Germinal center (tissue), 1 donor: Measurements from ENCODE around the gene TDRD7.
A peak's percentile ranks its signal among the peaks of the same experiment; 100 is the strongest.
"Not testable (repeated sequence)": the region's sequence is repeated elsewhere in the genome, so short reads cannot be mapped to it uniquely, and the experiment has no call there.

Experiments
- DNase-seq: peaks from one replicate; pipeline ENCODE4 v3.0.0; 2012; ENCODE audit warnings: mixed read lengths, low spot score

The TDRD7 gene

GRCh38 chr9:97475059-97475458 is 63.2 kb downstream of the TDRD7 start:
- no peak for DNase-seq

GRCh38 chr9:97478301-97478981 is 66.5 kb downstream of the TDRD7 start:
- no peak for DNase-seq

DNA sequence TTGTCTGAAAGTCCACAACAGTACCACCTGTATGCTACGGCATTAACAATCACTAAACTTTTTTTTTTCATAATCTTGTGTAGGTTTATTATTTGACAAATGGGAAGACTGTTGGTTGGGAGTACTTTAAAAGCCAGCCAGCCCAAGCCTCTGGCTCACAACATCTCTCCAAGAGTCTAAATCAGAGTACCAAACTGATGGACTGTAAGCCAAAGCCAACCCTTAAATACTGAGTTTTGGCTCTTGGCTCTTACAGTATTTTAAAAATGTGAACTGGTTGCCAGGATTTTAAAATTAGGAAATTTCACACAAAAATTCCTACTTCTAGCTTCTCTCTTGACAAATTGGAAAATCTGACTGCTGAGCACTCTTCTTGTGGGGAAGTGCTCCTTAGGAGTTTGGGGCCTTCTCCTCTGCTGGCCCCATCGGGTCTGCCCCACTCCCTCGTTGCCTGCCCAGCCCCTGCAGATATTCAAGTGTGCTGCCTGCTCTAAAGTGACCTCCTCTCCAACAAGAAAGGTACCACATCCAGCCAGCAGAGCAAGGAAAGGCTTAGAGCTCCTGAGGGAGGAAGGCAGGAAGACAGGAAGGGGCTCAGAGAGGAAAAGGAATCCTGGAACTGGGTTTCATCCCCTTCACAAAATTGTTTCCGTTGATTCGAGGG is 67.7 kb downstream of the TDRD7 start:
- DNase-seq = no peak

DNA sequence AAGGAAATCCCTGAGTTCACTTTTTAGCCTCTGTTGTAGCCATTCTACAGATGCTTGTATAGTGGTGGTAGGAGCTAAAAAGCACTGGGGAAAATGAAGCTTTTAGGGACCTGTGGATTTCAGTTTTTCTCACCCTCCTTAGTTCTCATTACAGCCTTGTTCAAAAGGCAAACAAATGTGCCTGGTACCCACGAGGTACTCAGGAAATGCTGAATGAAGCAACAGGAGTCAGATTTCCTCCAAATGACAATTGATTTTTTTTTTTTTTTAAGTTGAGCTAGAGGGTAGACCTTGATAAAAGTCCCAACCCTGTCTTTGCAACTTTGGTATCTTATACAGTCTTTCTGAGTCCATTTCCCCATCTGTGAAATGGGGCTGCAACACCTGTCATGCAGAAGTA is 68.3 kb downstream of the TDRD7 start:
- DNase-seq = no peak

DNA sequence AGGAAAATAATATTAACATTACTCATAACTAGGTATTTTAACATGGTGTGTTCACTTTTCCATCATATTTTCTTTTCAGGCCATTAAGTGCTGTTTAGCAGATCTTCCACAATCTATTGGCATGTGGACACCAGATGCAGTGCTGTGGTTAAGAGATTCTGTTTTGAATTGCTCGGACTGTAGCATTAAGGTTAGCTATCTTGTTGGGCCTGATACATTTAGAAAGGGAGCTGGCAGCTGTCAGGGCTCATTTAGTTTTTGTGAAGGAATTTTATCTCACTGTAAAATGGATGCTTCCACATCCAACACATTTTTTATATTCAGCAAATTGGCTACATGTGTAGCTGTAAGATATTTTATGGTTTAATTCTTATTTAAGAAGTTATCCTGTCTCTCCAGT is 68.9 kb downstream of the TDRD7 start:
- DNase-seq = no peak

- no peak for DNase-seq
Measured at GRCh38 chr9:97484134-97484533, 72.2 kb downstream of the TDRD7 start.

GRCh38 chr9:97487107-97487506 is 75.2 kb downstream of the TDRD7 start:
- DNase-seq = no peak

DNA sequence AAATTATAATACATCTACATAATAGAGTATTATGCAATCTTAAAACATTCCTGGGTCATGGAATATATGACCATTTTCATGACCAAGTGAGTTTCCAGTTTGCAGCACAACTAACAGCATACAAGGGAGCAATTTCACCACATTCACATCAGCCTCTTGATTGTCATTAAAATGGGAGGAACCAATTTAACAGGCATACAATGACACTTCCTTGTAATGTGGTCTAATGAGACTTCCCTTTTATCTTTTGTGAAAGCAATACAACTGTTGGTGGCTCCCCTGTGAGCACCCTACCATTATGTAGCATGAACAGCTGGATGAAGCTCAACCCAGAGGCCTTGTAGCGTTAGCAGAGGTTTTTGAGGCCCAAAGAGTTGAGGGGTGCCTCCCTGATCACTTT is 76.0 kb downstream of the TDRD7 start:
- no peak for DNase-seq

GRCh38 chr9:97491216-97491999 is 79.5 kb downstream of the TDRD7 start:
- no peak for DNase-seq

GRCh38 chr9:97497558-97498375 is 85.9 kb downstream of the TDRD7 start:
- DNase-seq = not testable (repeated sequence)

DNA sequence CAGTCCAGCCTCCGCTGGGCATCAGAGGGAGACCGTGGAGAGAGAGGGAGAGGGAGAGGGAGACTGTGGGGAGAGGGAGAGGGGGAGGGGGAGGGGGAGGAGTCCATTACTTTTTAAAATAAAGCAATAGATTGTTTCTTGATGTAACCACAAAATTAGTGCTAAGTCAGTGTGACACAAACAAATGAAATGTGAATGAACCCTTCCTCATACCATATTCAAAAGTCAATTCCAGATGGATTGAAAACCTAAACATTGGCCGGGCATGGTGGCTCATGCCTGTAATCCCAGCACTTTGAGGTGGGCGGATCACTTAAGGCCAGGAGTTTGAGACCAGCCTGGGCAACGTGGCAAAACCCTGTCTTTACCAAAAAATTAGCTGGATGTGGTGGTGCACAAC is 87.0 kb downstream of the TDRD7 start:
- DNase-seq = not testable (repeated sequence)

DNA sequence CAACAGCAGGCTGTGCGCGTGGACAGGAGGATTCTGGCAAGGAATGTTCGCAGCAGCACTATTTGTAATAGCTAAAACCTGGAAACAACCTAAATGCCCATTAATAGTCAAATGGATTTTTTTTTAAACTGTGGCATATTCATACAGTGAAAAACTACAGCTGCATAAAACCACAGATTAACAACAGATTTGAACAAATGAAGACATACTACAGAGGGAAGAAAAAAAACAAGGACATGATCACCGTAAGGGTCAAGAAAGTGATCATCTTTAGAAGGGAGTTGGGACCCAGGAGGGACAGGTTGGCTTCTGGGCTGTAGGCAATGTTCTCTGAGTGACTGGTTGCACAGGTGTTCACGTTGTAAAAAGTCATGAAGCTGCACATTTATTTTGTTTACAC is 88.4 kb downstream of the TDRD7 start:
- no peak for DNase-seq

DNA sequence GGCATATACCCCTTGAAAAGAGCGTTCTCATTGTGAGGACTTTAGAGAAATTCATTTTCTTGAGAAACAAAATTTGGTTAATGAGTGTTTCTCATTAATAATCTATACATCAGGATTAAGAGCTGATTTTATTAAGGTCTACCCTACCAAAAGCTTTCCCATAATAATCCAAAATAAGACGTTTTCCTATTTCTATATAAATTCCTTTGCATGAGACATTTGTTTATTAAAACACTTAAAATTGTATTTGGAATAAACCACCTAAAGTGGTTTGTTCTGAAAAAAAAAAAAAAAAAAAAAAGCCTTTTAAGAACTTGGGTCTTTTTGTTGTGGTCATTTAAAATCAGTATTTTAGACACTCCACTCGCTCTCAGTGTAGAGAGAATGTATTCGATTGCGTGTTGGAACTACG is 88.9 kb downstream of the TDRD7 start:
- DNase-seq = no peak

DNA sequence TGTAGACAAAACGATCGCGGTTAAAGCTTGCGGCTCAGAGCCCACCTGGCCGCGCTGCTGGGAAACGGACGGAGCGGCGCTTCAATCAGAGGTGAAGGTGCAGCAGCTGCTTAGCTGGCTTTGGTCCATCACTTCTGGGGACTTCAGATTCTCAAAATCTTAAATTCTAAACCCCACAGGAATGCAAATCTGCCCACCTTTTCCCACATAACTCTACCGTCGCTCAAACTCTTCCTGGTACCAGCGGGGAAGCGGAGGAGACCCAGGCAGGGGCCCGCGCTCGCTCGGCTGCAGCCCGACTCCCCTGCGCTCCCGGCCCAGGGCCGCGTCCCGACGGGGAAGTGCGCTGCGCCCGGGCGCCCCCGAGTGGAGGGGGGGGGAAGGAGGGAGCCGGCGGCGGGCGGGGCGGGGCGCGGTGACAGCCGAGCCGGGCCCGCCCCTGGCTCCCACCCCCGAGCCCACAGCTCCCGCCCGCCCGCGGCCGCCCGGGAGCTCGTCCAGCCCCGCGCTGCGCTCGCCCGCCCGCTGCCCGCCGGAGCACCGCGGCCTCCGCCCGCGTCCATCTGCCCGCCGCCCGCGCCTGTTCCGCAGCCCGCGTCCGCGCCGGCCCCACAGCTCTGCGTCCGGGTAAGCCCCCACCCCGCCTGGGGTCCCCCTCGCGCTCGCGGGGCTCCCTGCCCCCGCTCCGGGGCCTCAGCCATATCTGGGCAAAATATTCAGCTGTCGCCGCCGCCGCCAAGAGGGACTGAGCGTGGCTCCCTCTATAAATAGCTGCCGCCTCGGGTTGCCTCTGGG is 89.5 kb downstream of the TDRD7 start, which contains the start of gene TMOD1:
TSS of gene TMOD1 (plus strand) at position 490 of the 795 bp plus-strand sequence. CDS start 22,523 bp downstream, outside the sequence.
- peak; percentile 92 for DNase-seq

DNA sequence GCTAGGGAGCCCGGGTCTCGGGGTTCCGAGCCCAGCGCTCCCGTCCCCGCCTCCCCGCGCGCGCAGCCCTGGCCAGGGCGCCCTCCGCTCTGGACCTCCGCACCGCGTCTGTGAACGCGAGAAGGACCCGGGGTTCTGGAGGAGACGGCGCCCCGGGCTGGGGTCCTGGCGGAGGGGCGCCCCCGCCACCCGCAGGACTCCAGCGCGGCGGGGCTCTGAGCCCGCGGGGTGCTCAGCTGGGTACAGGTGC is 90.0 kb downstream of the TDRD7 start:
- DNase-seq = no peak

DNA sequence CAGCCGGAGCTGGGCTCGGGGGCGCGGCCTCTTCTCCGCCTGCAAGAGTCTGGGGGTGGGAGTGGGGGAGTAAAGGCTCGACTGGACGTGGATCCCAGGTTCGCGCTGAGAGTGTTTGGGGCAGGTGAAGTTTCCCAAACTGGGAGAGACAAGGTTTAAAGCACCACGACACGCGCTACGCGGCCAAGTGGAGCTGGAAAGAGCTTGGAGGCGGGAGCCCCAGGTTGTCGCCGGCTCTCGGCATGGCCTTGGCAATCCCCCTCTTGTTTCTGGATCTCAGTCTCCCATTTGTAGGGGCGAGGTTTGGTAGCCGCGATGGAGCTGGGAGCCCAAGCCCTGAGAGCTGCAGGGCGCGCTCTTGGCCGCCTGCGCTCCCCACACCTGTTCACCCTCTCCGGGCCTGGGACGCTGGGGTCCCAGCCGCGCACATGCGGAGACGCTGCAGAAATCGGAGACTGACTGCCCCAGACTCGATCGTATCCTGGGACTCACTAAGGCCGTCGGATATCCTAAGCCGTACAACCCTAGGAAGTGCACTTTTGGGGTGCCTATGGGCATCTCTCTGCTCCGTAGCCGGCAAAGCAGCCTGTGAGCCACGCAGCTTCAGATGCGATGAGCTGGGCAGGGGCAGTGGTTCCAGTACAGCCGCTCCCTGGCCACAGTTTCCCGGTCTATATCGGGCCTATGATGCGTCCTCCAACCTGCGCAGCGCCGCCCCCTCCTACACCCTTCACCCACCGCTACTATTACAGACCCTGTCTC is 90.5 kb downstream of the TDRD7 start:
- peak; percentile 26 for DNase-seq

GRCh38 chr9:97502984-97503861 is 91.3 kb downstream of the TDRD7 start:
- no peak for DNase-seq

GRCh38 chr9:97503862-97504210 is 91.9 kb downstream of the TDRD7 start:
- DNase-seq = no peak

GRCh38 chr9:97504381-97505216 is 92.7 kb downstream of the TDRD7 start:
- no peak for DNase-seq
